Fibroblast of mammary gland (primary cell): Measurements from ENCODE around the gene CEACAM6.

Source experiments
- DNase-seq: peaks from one replicate; pipeline ENCODE4 v3.0.0-alpha.2; 2010; ENCODE audit warnings: low read depth
- H3K4me3 ChIP-seq: 2 replicates; pipeline ENCODE4 v1.5.1; 2011; ENCODE audit warnings: low read depth, mild to moderate bottlenecking, low read length, moderate library complexity; ENCODE audit not compliant: control insufficient read depth
- CTCF ChIP-seq: conservative IDR thresholded peaks from 2 replicates; pipeline ENCODE4 v1.5.1; 2011; ENCODE audit warnings: low read depth, low read length, inconsistent platforms; ENCODE audit not compliant: control insufficient read depth, insufficient read depth

Gene CEACAM6

DNA sequence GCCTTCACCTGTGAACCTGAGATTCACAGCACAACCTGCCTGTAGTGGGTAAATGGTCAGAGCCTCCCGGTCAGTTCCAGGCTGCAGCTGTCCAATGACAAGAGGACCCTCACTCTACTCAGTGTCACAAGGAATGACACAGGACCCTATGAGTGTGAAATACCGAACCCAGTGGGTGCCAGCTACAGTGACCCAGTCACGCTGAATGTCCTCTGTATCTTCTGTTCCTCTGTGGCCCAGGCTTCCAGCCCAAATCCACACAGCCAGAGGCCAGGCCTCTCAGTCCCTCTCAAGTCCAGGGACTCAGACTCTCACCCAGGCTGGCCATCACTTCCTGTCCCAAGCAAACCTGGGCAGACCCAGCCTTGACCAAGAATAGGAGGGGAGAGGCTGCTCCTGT is 51.8 kb downstream of the CEACAM6 start:
- no peak for DNase-seq
- no peak overlapping the region for H3K4me3 ChIP-seq
- no peak for TF ChIP-seq CTCF

- DNase-seq = no peak
- no peak for TF ChIP-seq CTCF
- H3K4me3 ChIP-seq = no peak overlapping the region
Measured at GRCh38 chr19:41808663-41809566, 53.6 kb downstream of the CEACAM6 start.

GRCh38 chr19:41810301-41810700 is 55.0 kb downstream of the CEACAM6 start:
- TF ChIP-seq CTCF = no peak
- H3K4me3 ChIP-seq = no peak overlapping the region
- no peak for DNase-seq

DNA sequence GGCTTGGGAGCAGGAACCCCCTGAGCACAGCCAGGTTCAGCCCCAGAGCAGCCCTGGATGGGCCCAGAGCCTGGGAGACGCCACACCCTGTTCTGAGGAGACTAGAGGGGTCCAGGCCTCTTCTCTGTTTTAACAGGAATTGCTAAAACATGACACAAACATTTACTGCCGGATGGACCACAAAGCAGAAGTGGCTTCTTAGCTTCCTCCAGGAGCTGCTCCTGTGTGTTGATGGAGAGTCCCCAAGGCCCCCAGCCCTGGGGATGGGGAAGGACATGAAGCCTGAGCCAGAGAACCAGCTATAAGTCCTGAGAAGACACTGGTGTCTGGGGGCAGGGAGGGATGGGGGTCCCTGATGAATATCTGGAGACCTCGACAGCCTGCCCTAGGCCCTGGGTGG is 55.7 kb downstream of the CEACAM6 start:
- DNase-seq = no peak
- TF ChIP-seq CTCF = no peak
- no peak overlapping the region for H3K4me3 ChIP-seq

DNA sequence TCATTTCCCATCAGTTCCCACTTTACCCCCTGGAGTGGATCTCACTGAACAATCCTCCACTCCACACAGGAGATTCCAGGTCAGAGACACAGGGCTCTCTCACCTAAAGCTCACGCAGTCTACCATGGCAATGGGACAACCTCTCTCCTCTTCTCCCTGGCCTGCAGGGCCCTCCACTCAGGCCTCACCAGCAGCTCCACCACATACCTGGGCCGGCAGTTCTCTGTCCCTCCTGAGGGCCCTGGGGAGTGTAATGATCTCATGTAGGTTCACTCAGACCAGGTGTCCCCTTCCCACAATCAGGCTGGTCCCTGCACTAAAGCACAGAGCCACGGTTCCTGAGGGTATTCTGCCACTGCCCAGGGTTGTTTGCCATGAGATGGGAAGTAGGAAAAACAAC is 56.7 kb downstream of the CEACAM6 start:
- H3K4me3 ChIP-seq = no peak overlapping the region
- TF ChIP-seq CTCF = no peak
- DNase-seq = no peak

DNA sequence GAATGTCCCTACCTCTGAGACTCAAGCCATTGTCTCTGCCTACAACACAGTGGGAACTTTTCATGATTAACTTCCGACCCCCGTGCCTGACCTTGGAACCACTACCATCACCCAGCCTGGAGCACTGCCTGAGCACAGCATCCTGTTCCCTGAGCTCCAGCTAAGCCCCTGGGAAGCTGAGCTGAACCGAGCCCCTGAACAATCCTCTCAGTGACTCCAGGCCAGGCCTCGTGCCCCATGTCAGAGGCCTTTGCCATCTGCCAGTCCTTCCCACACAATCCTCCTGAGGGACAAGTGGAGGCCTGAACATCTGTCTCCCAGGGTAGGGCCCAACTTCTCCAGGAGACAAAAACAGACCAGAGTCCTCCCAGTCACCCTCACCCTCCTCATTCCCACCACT is 58.6 kb downstream of the CEACAM6 start:
- DNase-seq = no peak
- TF ChIP-seq CTCF = no peak
- no peak overlapping the region for H3K4me3 ChIP-seq
